ENCODE data around the gene GZMM.

The GZMM gene

GRCh38 chr19:518598-519231, 25.1 kb upstream of the GZMM start:
- no peak for TF ChIP-seq POLR2A (IDR thresholded peaks at IDR 0.05; ENCODE audit: low read depth, low read length)
- DNase-seq (ENCODE audit: insufficient read length, low spot score) = no peak
- FAIRE-seq = no peak

DNA sequence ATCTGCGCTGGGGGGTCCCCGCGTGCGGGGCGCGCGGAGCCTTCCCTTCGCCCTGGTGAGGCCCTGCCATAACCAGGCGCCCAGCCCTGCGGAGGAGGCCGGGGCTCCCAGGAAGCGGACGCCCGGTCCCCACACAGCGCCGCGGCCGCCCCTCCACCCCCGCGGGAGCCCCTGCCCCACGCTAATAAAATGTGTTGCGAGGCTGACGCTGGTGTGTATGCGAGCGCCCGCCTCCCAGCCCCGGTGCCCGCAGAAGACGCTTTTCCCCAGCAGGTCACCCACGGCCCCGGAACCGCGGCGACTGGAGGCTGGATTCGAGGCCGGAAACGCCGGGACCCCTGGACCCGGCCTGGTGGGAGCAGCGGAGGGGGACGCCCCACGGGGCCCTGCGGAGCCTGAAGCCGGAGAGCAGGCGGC, 24.4 kb upstream of the GZMM start:
- no peak for TF ChIP-seq POLR2A (IDR thresholded peaks at IDR 0.05; ENCODE audit: low read depth, low read length)
- no peak for FAIRE-seq
- DNase-seq (ENCODE audit: insufficient read length, low spot score) = no peak

DNA sequence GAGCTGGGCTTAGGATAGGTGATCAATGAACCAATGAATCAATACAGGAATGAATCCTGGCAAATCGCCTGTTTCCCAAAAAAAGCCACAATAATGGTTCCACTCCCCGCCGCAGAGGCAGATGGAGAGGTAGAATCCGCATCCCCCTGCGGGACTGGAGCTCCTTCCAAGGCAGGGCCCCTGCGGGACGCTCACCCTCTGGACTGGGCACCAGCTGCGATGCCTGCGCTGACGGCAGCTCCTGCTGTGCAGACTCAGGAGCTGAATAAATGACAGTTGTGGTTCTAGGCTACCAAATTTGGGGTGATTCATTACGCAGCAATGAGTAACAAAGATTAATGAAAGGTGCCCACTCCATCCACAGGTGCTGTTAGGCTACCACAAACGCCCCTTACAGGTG, 21.1 kb upstream of the GZMM start:
- TF ChIP-seq POLR2A (IDR thresholded peaks at IDR 0.05; ENCODE audit: low read depth, low read length) = no peak
- DNase-seq (ENCODE audit: insufficient read length, low spot score) = no peak
- FAIRE-seq = no peak

DNA sequence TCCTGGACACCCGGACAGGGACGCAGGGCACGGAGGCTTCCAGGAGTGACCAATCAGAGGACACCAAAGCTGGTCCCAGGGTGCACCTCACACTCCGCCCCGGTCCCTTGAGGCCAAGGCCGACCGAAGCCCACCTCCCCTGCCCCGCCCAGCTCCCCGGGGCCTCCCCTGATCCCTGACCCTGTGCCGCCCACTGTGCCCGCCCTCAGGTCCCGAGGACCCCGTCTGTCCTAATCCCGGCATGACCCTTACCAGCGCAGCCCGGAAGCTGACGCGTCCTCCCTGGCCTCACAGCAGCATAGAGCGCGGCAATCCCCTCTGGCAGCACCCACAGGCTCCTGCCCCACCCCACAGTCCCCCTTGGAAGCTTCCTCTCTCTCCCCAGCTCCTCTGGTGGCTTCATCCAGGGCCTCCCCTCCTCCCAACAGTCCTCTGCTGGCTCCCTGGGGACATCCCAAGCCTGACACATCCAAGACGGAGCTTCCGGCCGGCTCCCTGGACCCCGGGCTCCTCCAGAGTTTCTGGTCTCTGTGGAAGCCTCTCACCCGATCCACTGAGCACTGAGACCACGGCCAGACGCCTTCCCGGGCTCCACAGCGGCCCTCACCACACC, 19.7 kb upstream of the GZMM start:
- no peak for DNase-seq (ENCODE audit: insufficient read length, low spot score)
- TF ChIP-seq POLR2A (IDR thresholded peaks at IDR 0.05; ENCODE audit: low read depth, low read length) = no peak
- FAIRE-seq = no peak

DNA sequence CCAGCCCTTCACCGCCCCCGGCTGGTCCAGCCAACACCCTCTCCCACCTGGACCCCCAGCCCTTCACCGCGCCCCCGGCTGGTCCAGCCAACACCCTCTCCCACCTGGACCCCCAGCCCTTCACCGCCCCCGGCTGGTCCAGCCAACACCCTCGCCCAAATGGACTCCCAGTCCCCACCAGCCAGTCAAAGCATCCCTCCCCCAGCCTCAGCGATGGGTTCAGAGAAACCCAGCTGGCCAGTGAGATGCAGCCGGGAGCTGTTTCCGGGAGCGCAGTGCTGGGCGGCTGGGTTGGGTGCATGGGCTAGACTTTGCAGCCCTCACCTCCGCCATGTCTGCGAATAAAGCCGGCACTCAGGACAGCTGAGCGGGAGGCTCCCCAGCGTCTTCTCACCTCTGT, 18.8 kb upstream of the GZMM start:
- DNase-seq (ENCODE audit: insufficient read length, low spot score) = no peak
- no peak for FAIRE-seq
- TF ChIP-seq POLR2A (IDR thresholded peaks at IDR 0.05; ENCODE audit: low read depth, low read length) = no peak

DNA sequence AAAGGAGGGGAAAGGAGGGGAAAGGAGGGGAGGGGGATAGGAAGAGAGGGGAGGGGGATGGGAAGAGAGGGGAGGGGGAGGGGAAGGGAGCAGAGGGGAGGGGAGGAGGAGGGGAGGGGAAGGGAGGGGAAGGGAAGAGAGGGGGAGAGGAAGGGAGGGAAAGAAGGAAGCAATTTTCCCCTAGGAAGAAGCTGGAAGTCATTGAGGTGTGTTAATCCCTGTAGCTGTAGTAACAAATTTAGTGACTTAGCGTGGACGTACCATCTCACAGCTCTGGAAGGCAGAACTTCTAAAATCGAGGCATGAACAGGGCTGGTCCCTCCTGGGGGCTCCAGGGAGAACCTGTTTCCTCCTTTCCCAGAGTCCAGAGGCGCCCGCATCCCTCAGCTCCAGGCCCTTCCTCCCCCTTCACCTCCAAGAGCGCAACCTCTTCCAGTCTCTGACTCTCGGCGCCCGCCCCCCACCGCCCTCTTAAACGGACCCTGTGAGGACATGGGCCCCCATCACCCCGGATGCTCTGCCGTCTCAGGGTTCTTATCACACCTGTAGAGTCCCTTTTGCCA, 17.9 kb upstream of the GZMM start:
- DNase-seq (ENCODE audit: insufficient read length, low spot score) (no peak), FAIRE-seq (no peak)
- no peak for TF ChIP-seq POLR2A (IDR thresholded peaks at IDR 0.05; ENCODE audit: low read depth, low read length)

DNA sequence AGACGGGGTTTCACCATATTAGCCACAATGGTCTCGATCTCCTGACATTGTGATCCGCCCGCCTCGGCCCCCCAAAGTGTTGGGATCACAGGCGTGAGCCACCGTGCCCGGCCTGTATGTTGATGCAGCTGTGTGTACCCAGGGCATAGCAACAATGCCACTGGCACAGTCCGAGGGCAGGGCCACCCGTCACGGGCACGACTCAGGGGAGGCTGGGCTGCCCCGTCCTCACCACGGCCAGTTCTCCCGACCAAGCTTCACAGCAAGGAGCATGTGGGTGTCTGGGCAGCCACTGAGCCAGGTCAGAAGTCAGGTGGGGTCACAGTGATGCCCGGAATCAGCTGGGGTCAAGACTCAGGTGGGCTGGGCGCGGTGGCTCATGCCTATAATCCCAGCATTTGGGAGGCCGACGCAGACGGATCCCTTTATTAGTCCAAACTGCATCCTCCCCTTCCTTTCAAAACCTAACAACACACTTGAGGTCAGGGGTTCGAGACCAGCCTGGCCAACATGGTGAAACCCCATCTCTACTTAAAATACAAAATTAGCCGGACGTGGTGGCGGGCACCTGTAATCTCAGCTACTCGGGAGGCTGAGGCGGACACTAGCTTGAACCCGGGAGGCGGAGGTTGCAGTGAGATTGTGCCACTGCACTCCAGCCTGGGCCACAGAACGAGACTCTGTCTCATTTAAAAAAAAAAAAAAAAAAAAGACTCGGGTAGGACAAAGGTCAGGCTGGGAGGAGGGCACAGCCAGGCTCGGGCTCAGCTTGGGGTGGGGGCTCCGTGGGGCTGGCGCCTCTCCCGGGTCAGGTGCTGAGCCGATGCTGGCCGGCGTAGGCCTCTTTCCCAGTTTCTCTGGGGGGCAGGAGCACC, 13.5 kb upstream of the GZMM start:
- FAIRE-seq (no peak), DNase-seq (ENCODE audit: insufficient read length, low spot score) (no peak)
- no peak for TF ChIP-seq POLR2A (IDR thresholded peaks at IDR 0.05; ENCODE audit: low read depth, low read length)

DNA sequence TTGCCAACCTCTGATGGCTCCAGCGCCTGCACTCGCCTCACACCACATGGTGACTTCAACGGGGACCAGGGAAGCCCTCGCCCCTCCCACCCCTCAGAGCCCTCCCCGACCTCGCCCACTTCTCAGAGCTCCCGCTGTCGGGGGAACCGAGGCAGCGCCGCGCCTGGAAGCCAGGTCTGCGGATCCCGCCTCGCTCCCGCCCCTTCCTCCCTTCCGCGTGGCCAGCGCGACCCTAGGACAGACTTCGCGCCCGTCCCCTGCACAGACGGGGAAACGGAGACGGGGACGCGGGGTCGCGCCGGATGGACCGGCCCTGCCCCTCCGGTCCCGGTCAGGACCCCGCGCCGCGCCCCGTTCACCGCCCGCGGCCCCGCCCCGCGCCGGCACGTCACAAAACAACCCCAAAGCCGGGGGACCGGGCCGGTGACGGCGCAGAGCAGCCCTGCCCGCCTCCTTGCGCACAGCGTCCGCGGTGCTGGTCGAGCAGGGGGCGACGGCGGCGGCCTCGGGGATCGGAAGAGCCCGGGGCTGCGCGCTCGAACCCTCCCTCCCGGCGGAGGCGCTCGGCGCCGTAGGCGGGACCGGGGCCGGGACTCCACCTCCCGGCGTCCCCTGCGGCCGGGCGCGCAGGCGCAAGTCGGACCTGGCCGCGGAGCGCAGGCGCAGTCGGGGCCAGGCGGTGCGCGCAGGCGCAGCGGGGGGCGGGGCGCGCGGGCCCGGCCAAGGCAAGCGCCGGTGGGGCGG, 12.7 kb upstream of the GZMM start:
- FAIRE-seq (no peak), DNase-seq (ENCODE audit: insufficient read length, low spot score) (peak; percentile 95)
- 0 out of 2 replicates have a peak, but pooled peaks have one; percentile 57 for TF ChIP-seq POLR2A (IDR thresholded peaks at IDR 0.05; ENCODE audit: low read depth, low read length)

- FAIRE-seq (no peak), DNase-seq (ENCODE audit: insufficient read length, low spot score) (no peak)
- TF ChIP-seq POLR2A (IDR thresholded peaks at IDR 0.05; ENCODE audit: low read depth, low read length) = peak; percentile 79
Measured at GRCh38 chr19:531753-532560, 11.9 kb upstream of the GZMM start, which contains the start of gene CDC34. Gene CDC34, plus strand, starts transcription at chr19:531760. Its CDS starts 172 bp downstream, at chr19:531932.

DNA sequence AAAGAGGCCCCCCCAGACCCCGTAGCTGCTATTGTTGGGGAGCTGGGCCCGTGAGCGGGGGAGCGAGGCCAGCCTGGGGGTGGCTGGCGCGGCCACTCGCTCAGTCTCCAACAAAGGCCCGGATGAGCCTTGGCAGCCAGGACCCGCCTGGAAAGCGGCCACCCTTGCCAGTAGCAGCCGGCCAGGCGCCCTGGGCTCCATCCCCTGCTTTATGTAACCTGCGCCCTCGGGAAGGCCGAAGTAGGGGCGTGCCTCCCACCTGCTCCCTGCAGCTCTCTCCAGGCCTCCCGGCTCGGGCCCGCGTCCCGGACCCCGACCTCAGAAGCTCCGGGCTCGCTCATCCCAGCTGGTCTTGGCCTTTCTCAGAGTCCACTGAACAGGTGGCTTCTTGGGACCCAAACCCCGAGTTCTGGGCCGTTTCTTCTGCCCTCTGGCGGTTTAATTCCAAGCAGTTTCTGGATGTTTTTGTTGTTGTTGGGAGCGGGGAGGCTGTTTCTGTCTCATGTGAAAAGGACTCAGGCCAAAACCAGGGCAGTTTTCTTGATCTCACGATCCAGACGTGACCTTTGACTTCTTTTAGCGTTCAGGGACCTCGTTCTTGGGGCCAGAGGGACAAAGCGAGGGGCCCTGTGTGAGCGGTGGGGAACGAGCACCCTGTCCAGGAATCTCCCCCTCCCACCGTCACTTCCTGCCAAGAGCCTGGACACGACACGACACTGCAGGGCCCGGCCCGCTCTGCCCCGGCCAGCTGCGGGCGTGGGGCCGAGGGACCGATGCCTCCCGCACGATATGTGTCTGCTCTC, 11.1 kb upstream of the GZMM start:
- FAIRE-seq (no peak), DNase-seq (ENCODE audit: insufficient read length, low spot score) (peak; percentile 69)
- TF ChIP-seq POLR2A (IDR thresholded peaks at IDR 0.05; ENCODE audit: low read depth, low read length) = no peak

DNA sequence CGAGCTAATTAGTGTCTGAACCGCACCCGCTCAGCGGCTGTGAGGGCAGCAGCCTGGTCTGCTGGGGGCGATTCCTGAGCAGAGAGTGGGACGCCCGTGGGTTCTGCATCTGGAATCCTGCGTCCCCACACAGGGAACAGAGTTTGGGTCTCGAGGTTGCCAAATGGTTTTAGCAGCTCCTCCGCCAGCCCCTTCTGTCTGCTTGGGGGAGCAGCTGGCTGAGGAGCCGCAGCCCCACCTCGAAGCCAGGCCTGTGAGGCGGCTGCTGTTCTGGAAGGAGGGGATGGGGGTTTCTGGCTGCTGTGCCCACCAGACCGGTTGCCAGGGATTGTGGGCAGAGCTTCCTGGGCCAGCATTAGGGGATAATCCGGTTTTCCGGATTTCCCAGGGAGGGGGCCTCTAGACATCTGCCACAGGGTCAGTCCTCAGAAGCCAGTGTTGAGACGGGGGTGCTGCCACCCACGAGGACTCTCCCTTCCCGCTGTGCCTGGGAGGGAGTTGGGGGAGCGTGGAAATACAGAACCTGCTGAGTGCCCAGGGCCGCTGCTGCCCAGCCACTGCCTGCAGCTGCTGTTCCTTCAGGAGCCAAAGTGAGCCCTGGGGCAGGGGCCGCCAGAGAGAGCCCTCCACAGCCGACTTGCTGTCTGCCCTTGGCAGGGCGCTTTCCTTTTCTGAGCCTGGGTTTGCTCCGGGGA, 10.3 kb upstream of the GZMM start:
- DNase-seq (ENCODE audit: insufficient read length, low spot score) (no peak), FAIRE-seq (no peak)
- no peak for TF ChIP-seq POLR2A (IDR thresholded peaks at IDR 0.05; ENCODE audit: low read depth, low read length)

Measured in H54 (cell line).